OCI-LY3 (cell line): ENCODE measurements around the gene RELT.

Experiments
- H2AFZ ChIP-seq: fragments of 200-600, 300-600 bp; shearing (Covaris generic); 2 replicates; pipeline ENCODE4 v1.6.0; 2014; ENCODE audit warnings: antibody characterized with exemption, low read depth, low read length
- H3K27ac ChIP-seq: fragments of 200-600, 300-600 bp; sonication (generic); 2 replicates; pipeline ENCODE4 v1.5.1; 2014; ENCODE audit warnings: mild to moderate bottlenecking, low read length, moderate library complexity, mixed read lengths
- H3K27me3 ChIP-seq: fragments of 200-600, 300-600 bp; sonication (generic); 2 replicates; pipeline ENCODE4 v1.6.1; 2014; ENCODE audit warnings: low read depth, low read length, mixed read lengths
- H3K36me3 ChIP-seq: fragments of 200-600, 300-600 bp; sonication (generic); replicated peaks from 2 replicates; pipeline ENCODE3; 2014; ENCODE audit warnings: low read depth, low read length, mixed read lengths
- H3K4me1 ChIP-seq: fragments of 300-600, 200-600 bp; sonication (generic); 2 replicates; pipeline ENCODE4 v1.6.1; 2014; ENCODE audit warnings: low read length, mixed read lengths
- H3K4me2 ChIP-seq: fragments of 200-600, 300-600 bp; sonication (generic); 2 replicates; pipeline ENCODE4 v1.6.1; 2014; ENCODE audit warnings: low read length, mixed read lengths
- H3K4me3 ChIP-seq: fragments of 300-600, 200-600 bp; sonication (generic); 2 replicates; pipeline ENCODE4 v1.5.1; 2014; ENCODE audit warnings: antibody characterized with exemption, mild to moderate bottlenecking, low read length, moderate library complexity
- H3K79me2 ChIP-seq: fragments of 300-600, 200-600 bp; shearing (Covaris generic); 2 replicates; pipeline ENCODE4 v1.6.1; 2014; ENCODE audit warnings: mild to moderate bottlenecking, low read length, mixed read lengths
- H3K9ac ChIP-seq: fragments of 300-600, 200-600 bp; shearing (Covaris generic); 2 replicates; pipeline ENCODE4 v1.6.0; 2014; ENCODE audit warnings: mild to moderate bottlenecking, low read length, moderate library complexity
- H3K9me3 ChIP-seq: fragments of 200-600, 300-600 bp; shearing (Covaris generic); 2 replicates; pipeline ENCODE4 v1.6.1; 2014; ENCODE audit warnings: low read length, mixed read lengths; ENCODE audit not compliant: insufficient read depth
- H4K20me1 ChIP-seq: fragments of 200-600, 300-600 bp; sonication (generic); 2 replicates; pipeline ENCODE4 v1.6.1; 2016; ENCODE audit warnings: low read length, mixed read lengths; ENCODE audit not compliant: insufficient read depth
- EZH2phosphoT487 ChIP-seq: fragments of 200-600 bp; shearing (Covaris generic); IDR thresholded peaks from 2 replicates; pipeline ENCODE4 v1.6.1; 2018; ENCODE audit warnings: antibody characterized with exemption, mixed run types, low read depth
- TF ChIP-seq, protein P1 (sequence below): fragments of 200-600, 300-600 bp; sonication (generic); IDR thresholded peaks from 2 replicates; pipeline ENCODE4 v1.5.1; 2014; ENCODE audit warnings: antibody characterized with exemption, low read length, low read depth

RELT gene

GRCh38 chr11:73366265-73366610, 10.0 kb upstream of the RELT start:
- Histone ChIP-seq H3K27me3 (no peaks in the 10 kb centered on the region), H2AFZ (no peak overlapping the region), H3K4me2 (no peak overlapping the region), H4K20me1 (no peaks in the 10 kb centered on the region), H3K4me1 (peaks cover 19% of the 10 kb centered on the region), H3K4me3 (no peak overlapping the region), H3K27ac (no peak overlapping the region), H3K36me3 (no peaks in the 10 kb centered on the region), H3K9ac (no peak overlapping the region), H3K9me3 (no peaks in the 10 kb centered on the region), H3K79me2 (no peaks in the 10 kb centered on the region)
- TF ChIP-seq EZH2phosphoT487 = no peak
- TF ChIP-seq, protein P1, sequence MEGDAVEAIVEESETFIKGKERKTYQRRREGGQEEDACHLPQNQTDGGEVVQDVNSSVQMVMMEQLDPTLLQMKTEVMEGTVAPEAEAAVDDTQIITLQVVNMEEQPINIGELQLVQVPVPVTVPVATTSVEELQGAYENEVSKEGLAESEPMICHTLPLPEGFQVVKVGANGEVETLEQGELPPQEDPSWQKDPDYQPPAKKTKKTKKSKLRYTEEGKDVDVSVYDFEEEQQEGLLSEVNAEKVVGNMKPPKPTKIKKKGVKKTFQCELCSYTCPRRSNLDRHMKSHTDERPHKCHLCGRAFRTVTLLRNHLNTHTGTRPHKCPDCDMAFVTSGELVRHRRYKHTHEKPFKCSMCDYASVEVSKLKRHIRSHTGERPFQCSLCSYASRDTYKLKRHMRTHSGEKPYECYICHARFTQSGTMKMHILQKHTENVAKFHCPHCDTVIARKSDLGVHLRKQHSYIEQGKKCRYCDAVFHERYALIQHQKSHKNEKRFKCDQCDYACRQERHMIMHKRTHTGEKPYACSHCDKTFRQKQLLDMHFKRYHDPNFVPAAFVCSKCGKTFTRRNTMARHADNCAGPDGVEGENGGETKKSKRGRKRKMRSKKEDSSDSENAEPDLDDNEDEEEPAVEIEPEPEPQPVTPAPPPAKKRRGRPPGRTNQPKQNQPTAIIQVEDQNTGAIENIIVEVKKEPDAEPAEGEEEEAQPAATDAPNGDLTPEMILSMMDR = no peak

DNA sequence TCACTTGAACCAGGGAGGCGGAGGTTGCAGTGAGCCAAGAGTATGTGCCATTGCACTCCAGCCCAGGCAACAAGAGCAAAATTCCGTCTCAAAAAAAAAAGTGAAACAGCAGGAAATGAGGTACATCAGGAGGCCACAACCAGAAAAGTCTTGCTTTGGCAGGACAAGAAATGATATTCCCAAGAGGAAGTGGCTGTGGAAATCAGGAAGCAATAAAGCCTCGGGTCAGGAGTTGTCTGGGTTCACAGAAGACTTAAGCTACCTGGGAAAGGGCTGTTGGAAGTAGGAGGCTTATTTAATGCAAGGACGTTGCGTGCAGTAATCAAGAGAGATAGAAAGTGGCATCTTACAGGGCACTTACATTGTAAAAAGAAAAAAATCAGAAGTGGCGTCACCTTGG, 9.2 kb upstream of the RELT start:
- Histone ChIP-seq H3K27ac (no peak overlapping the region), H3K4me3 (no peak overlapping the region), H3K9ac (no peak overlapping the region), H2AFZ (no peak overlapping the region), H3K27me3 (no peaks in the 10 kb centered on the region), H4K20me1 (no peaks in the 10 kb centered on the region), H3K36me3 (no peaks in the 10 kb centered on the region), H3K4me1 (peaks cover 19% of the 10 kb centered on the region), H3K4me2 (no peak overlapping the region), H3K79me2 (no peaks in the 10 kb centered on the region), H3K9me3 (no peaks in the 10 kb centered on the region)
- TF ChIP-seq, protein P1 = no peak

- Histone ChIP-seq H4K20me1 (no peaks in the 10 kb centered on the region), H2AFZ (peak overlapping the region; percentile 46; the same call in 1 of the 2 replicates), H3K4me1 (peaks cover 19% of the 10 kb centered on the region), H3K4me3 (no peak overlapping the region), H3K9ac (no peak overlapping the region), H3K36me3 (no peaks in the 10 kb centered on the region), H3K9me3 (no peaks in the 10 kb centered on the region), H3K4me2 (peak overlapping the region; percentile 27), H3K27me3 (no peaks in the 10 kb centered on the region), H3K79me2 (no peaks in the 10 kb centered on the region), H3K27ac (no peak overlapping the region)
- TF ChIP-seq EZH2phosphoT487 = no peak
- TF ChIP-seq, protein P1 = no peak
Measured at GRCh38 chr11:73367482-73368024, 8.6 kb upstream of the RELT start.

DNA sequence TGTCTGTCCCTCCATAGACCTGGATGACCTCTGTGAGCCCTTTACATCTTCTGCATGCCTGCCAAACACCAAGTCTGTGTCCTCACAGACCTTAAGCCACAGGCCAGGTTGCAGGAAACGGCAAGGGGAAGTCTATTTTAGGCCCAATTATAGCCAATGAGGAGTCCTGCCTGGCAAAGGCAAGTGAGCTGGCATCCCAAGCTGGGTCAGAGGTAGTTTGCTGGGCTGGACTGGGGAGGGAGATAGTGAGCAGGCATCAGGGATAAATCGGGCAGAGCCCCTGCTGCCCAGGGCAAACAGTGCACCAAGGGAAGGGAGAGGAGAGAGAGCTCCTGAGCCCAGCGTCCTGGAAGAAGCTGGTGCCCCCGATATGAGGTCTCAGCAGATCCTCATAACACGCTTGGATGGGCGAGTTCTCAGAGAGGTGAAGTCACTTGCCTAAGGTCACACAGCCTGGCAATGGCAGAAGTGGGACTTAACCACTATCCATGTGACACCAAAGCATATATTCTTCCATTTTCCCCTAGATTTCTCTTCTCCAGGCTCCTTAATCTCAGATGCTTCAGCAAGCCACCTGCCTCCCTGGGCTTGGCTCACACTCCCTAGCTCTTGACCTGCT, 3.7 kb upstream of the RELT start:
- Histone ChIP-seq H3K9ac (no peak overlapping the region), H2AFZ (no peak overlapping the region), H4K20me1 (peaks cover 2% of the 10 kb centered on the region; the same call in 1 of the 2 replicates), H3K27me3 (no peaks in the 10 kb centered on the region), H3K27ac (no peak overlapping the region), H3K9me3 (no peaks in the 10 kb centered on the region), H3K4me1 (peaks cover 17% of the 10 kb centered on the region), H3K36me3 (no peaks in the 10 kb centered on the region), H3K79me2 (peaks cover 12% of the 10 kb centered on the region), H3K4me3 (no peak overlapping the region), H3K4me2 (no peak overlapping the region)
- no peak for TF ChIP-seq EZH2phosphoT487
- TF ChIP-seq, protein P1 = no peak
